NT2/D1 (cell line): ENCODE results near the gene CTDSPL2.

Experiments
- SUZ12 ChIP-seq: IDR thresholded peaks from 2 replicates; pipeline ENCODE4 v1.6.1; 2011; ENCODE audit not compliant: insufficient read length, insufficient read depth; ENCODE audit errors: extremely low read depth
- YY1 ChIP-seq: IDR thresholded peaks from 2 replicates; pipeline ENCODE4 v1.6.1; 2011; ENCODE audit not compliant: insufficient read length, insufficient read depth
- ZNF274 ChIP-seq: IDR thresholded peaks from 2 replicates; pipeline ENCODE4 v1.6.1; 2011; ENCODE audit warnings: mild to moderate bottlenecking, low read depth, low read length

DNA sequence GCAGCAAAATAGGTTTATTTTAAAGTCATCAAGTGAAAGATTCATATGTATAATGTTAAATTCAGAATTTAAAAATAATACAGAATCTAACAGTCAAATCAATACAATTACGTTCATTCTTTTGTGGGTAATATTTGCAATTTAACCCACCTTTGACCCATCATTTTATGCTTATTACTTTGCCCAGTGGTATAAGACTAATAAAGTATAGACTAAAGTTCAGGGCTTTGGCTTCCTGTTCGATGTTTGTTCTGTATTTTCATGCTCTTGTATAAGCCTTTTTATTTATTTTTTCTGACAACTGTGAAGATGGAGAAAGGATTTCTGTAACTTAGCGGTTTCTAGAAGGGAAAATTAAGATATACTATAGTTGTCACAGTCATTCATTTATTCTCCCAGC is 65.2 kb downstream of the CTDSPL2 start:
- TF ChIP-seq ZNF274, result no peak
- no peak for TF ChIP-seq YY1
- TF ChIP-seq SUZ12, result no peak
